GM06990 (cell line): Measurements from ENCODE around the gene TRIM44.

Source experiments
- DNase-seq: peaks from one replicate; pipeline ENCODE4 v3.0.0-alpha.2; 2011; ENCODE audit not compliant: insufficient read length; ENCODE audit errors: extremely low read depth
- H3K27me3 ChIP-seq: replicated peaks from 2 replicates; pipeline ENCODE4 v1.6.0; 2011; ENCODE audit warnings: low read length; ENCODE audit not compliant: control insufficient read depth, insufficient read depth
- H3K36me3 ChIP-seq: 2 replicates; pipeline ENCODE4 v1.5.1; 2011; ENCODE audit warnings: low read length; ENCODE audit not compliant: control insufficient read depth, insufficient read depth
- H3K4me3 ChIP-seq: replicated peaks from 2 replicates; pipeline ENCODE4 v1.5.1; 2011; ENCODE audit warnings: low read depth, mild to moderate bottlenecking, control low read depth, low read length
- CTCF ChIP-seq: IDR thresholded peaks from 2 replicates; pipeline ENCODE4 v1.5.1; 2011; ENCODE audit warnings: low read length, control low read depth, mild to moderate bottlenecking, inconsistent platforms; ENCODE audit not compliant: insufficient read depth, poor library complexity, severe bottlenecking

Gene TRIM44

GRCh38 chr11:35621620-35622019 lies 41.0 kb upstream of the TRIM44 start:
- TF ChIP-seq CTCF, result no peak
- Histone ChIP-seq H3K36me3 (no peaks in the 10 kb centered on the region), H3K4me3 (no peak overlapping the region), H3K27me3 (no peaks in the 10 kb centered on the region; the same call in 1 of the 2 replicates)
- DNase-seq, result no peak

- no peak for TF ChIP-seq CTCF
- no peak for DNase-seq
- no peak overlapping the region for H3K4me3 ChIP-seq
- H3K36me3 ChIP-seq, result no peaks in the 10 kb centered on the region
- H3K27me3 ChIP-seq, result no peaks in the 10 kb centered on the region; the same call in 1 of the 2 replicates
Measured at GRCh38 chr11:35622070-35622469, 40.5 kb upstream of the TRIM44 start.

GRCh38 chr11:35623621-35624168 lies 38.9 kb upstream of the TRIM44 start:
- no peak for TF ChIP-seq CTCF
- Histone ChIP-seq H3K27me3 (no peaks in the 10 kb centered on the region), H3K36me3 (no peaks in the 10 kb centered on the region), H3K4me3 (no peak overlapping the region)
- DNase-seq, result no peak

GRCh38 chr11:35624316-35624715 lies 38.3 kb upstream of the TRIM44 start:
- Histone ChIP-seq H3K4me3 (no peak overlapping the region), H3K36me3 (no peaks in the 10 kb centered on the region), H3K27me3 (peaks cover 2% of the 10 kb centered on the region)
- no peak for DNase-seq
- TF ChIP-seq CTCF, result no peak

GRCh38 chr11:35624781-35625180 lies 37.8 kb upstream of the TRIM44 start:
- no peak for DNase-seq
- Histone ChIP-seq H3K36me3 (no peaks in the 10 kb centered on the region), H3K27me3 (peaks cover 2% of the 10 kb centered on the region), H3K4me3 (no peak overlapping the region)
- TF ChIP-seq CTCF, result no peak

- Histone ChIP-seq H3K27me3 (peaks cover 2% of the 10 kb centered on the region), H3K4me3 (no peak overlapping the region), H3K36me3 (no peaks in the 10 kb centered on the region)
- TF ChIP-seq CTCF, result no peak
- DNase-seq, result no peak
Measured at GRCh38 chr11:35626501-35626900, 36.1 kb upstream of the TRIM44 start.
